HuH-7 (cell line): ENCODE measurements around the gene FAM167B.
A peak's percentile ranks its signal among the peaks of the same experiment; 100 is the strongest.

ENCODE experiments used
- DNase-seq: peaks from one replicate; pipeline ENCODE4 v3.0.0; 2011; ENCODE audit warnings: low spot score

The FAM167B gene

DNA sequence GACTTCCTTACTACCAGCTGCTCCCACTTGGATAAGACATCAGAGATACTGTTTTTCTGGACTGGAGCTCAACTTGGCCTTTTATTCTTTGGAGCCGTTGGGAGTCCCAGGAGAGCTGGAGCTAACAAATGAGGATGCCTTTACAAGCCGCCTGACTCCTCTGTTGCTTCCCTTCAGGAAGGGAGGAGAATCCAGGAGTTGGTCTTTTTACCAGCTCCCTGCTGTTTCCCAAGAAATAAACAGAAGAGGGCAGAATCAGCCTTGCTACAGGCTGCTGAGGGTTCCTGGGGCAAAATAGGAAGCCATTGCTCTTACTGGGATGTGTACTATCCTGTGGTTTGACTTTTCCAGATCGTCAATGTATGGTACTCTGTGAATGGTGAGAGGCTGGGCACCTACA, 23.3 kb upstream of the FAM167B start:
- DNase-seq, result no peak

DNA sequence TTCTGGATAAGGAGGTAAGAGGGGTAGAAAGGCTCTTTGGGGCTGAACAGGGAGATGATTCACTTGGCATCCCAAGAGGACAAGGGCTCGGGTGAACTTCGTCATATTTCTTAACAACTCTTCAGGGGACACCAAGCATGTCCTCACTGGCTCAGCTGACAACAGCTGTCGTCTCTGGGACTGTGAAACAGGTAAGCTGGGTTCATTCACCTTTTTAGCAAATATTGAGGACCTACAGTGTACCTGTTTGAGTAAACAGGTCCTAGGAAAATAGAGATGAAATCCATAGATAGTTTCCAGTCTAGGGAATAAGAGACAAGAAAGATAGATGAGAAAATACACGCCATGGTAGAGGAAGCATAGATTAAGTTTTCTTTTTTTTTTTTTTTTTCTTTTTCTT, 22.7 kb upstream of the FAM167B start:
- DNase-seq, result no peak

GRCh38 chr1:32228771-32229170, 18.3 kb upstream of the FAM167B start:
- DNase-seq, result no peak

DNA sequence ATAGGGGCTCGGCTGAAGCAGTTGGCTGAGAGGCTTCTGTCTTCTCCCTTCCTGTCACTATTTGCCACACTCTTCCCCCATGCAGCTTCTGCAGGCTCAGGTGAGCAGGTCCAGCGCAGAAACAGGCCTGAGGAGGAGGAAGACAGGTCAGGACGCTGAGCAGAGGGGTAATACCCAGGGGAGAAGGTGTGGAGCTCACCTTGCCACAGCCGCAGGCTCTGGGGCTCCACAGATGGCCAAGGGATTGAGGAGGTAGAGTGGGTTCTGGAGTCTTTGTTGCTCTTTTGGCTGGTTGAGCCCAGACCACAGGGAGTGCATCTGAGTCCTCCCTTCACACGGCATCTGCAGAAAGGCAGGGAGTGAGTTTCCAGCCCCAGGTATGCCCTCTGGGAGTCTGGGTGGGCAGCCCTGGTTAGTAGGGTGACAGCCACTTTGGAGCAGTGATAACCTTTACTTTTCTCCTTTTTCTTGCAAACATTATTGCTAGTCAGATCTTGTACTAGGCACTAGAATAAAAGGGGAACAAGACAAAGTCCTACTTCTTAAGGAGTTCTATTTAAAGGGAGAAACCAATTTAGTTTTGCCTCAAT, 15.1 kb upstream of the FAM167B start:
- DNase-seq, result no peak

- DNase-seq, result no peak
Observed at GRCh38 chr1:32232558-32233304, 14.3 kb upstream of the FAM167B start.

- no peak for DNase-seq
Observed at GRCh38 chr1:32234792-32235191, 12.2 kb upstream of the FAM167B start.

DNA sequence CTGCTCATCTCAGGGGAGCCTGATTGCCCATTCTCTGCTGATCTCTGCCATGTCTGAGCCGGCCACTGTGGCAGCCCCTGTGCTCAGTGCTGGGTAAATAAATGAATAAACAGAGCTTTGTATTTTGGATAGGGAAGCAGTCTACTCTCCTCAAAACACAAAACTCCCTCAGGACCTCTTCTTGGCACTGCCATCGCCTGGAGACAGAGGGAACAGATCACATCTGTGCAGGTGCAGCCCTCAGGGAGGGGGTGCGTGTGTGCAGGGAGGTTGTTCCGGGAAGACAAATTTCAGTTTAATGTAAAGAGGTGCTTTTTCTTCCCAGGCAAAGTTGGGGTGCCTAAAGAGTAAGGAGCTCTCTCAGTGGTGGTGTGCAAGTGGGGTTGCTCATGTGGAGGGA, 7.7 kb upstream of the FAM167B start:
- no peak for DNase-seq

- DNase-seq, result no peak
Observed at GRCh38 chr1:32239790-32240139, 7.3 kb upstream of the FAM167B start.

DNA sequence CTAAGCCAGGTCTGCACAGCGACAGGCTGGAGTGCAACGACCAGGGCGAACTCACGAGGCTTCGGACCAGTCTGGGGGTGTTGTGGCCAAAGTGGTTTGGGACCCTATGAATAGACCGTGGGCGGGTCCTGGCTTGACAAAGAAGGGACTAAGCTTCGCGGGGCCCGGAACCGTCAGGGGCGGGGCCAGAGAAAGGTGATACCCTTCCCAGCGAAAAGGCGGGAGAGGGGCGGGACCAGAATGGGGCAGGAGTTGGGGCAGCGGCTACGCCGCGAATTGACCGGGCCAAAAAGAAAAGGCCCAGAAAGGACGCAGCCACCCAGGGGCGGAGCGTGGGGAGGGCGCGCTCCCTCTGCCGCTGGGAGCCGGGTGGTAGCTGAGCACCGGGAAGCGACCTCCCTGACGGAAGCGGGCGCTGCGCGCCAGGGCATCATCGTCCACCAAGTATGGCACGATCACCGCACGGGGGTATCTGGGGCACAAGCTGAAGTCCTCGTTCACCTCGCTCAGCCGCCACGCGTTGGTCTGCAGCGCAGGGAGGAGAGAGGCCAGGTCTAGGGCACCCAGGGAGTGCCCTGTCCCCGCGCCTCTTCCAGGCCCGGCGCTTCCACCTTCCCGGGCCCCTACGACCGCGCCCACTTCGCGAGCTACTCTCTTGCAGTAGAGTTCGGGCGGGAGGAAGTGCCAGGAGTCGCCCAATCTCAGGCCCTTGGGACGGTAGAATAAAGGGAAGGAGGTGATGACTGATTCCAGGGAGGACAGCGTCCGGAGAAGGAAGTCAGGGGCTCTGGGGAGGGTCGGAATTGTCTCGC, 6.7 kb upstream of the FAM167B start:
- DNase-seq, result peak; percentile 68

DNA sequence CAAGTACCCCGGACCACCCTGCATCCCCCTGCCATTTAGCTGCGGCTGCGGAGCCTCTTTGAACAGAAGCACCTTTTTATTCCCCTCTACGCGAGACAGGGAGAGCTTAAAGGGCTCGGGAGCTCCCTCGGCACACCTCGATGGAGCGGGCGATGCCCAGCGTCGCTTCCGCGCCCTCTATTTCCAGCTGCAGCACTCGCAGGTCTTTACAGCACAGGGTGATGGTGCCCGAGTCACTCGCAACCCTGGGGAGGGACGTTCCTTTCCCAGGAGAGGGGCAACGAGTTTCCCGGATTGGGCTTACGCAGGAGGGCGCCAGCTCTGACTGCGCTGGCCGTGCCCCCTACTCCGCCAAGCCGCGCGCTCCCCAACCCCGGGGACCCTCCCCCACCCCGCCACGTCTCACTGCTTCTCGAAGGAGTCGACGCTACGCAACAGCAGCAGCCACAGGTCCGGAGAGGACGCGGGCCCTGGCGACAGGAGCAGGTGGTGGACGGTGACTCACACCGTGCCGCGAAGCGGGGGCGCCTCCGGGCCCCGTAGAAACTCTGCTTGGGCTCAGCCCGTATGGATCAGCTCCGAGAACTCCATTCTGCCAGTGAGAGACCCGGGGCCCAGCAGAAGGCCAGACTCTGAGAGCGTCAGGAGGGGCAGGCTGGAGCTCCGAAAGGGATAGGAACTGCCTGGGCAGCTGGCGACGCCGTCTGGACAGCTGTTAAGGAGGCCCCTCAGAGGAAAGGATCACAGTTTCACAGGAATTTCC, 5.8 kb upstream of the FAM167B start:
- no peak for DNase-seq

- DNase-seq, result no peak
Observed at GRCh38 chr1:32242341-32242851, 4.6 kb upstream of the FAM167B start.

GRCh38 chr1:32247452-32247851, 430 bp downstream of the FAM167B start:
- no peak for DNase-seq

GRCh38 chr1:32247983-32248889, 1.2 kb downstream of the FAM167B start:
- peak; percentile 85 for DNase-seq

GRCh38 chr1:32249831-32250525, 3.0 kb downstream of the FAM167B start:
- no peak for DNase-seq

GRCh38 chr1:32250893-32251716, 4.1 kb downstream of the FAM167B start, which contains the start of gene LCK:
TSS of gene LCK (plus strand) at chr1:32251265. CDS start at chr1:32274330, 23,065 bp downstream.
- DNase-seq, result no peak

DNA sequence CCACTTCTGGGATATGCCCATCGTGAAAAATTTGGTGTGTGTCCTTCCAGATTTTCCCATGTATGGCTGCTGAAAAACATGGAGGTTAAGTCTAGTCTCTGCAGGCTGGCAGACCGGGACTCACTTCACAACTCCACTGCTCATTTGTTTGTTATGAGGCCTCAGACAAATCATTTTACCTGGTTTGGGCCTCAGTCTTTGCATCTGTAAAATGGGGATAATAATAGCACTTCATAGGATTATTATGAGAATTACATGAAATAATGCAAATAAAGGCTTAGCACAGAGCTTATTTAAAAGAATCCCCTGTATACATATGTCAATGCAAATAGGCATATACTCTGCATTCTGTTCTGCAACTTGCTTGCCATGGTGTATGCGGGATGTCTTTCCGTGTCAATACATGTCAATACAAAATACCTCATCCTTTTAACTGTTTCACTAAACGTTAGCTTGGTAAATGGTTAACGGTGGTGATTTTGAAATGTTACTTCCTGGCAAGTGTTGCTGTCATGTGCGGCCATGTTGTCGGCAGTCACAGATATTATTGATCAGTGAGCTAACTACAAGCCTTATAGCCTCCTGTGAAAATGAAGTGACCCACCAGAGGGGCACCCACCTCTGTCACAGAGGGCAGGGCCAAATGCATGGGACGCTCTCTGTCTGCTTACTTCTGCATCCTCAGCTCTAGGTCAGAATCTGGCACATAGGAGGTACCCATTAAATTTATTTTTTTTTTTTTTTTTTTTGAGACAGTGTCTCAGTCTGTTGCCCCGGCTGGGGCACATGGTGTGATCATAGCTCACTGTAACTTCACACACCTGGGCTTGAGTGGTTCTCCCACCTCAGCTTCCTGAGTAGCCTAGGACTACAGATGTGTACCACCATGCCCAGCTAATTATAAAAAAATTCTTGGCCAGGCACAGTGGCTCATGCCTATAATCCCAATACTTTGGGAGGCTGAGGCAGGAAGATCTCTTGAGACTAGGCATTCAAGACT, 8.3 kb downstream of the FAM167B start:
- no peak for DNase-seq

GRCh38 chr1:32256473-32257226, 9.6 kb downstream of the FAM167B start:
- no peak for DNase-seq

DNA sequence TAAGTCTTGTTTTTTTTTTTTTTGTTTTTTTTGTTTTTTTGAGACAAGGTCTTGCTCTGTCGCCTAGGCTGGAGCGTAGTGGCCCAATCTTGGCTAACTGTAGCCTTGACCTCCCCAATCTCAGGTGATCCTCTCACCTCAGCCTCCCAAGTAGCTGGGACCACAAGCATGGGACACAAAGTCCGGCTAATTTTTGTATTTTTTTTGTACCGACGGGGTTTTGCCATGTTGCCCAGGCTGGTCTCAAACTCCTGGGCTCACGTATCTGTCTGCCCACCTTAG, 10.1 kb downstream of the FAM167B start:
- no peak for DNase-seq
